Measurements from ENCODE around the gene CCNT2.
"Not testable (repeated sequence)": the region's sequence is repeated elsewhere in the genome, so short reads cannot be mapped to it uniquely, and the experiment has no call there.

CCNT2 gene

GRCh38 chr2:134955744-134956143 is 37.1 kb downstream of the CCNT2 start:
- intact Hi-C loops (cut with DNase I), result no loop called here
- DNase-seq, result no peak

- no peak for DNase-seq
- intact Hi-C loops (cut with DNase I), result no loop called here
Observed at GRCh38 chr2:134957477-134957876, 38.9 kb downstream of the CCNT2 start.

- intact Hi-C loops (cut with DNase I); DNase-seq: not testable (repeated sequence)
Observed at GRCh38 chr2:134967166-134967565, 48.5 kb downstream of the CCNT2 start.

GRCh38 chr2:134973241-134974138 is 54.9 kb downstream of the CCNT2 start:
- DNase-seq, result no peak
- intact Hi-C loops (cut with DNase I), result no loop called here

GRCh38 chr2:134975281-134976009 is 56.8 kb downstream of the CCNT2 start:
- intact Hi-C loops (cut with DNase I), result no loop called here
- DNase-seq, result no peak

GRCh38 chr2:134976074-134976702 is 57.6 kb downstream of the CCNT2 start:
- intact Hi-C loops (cut with DNase I), result no loop called here
- DNase-seq, result no peak

- intact Hi-C loops (cut with DNase I), result not testable (repeated sequence)
Observed at GRCh38 chr2:134977104-134977503, 58.5 kb downstream of the CCNT2 start.

GRCh38 chr2:134979221-134979620 is 60.6 kb downstream of the CCNT2 start:
- no peak for DNase-seq
- intact Hi-C loops (cut with DNase I), result no loop called here

More at GRCh38 chr2:134977104-134977503, 58.5 kb downstream of the CCNT2 start:
- DNase-seq, result not testable (repeated sequence)

GRCh38 chr2:134980639-134981038 is 62.0 kb downstream of the CCNT2 start:
- no peak for DNase-seq
- intact Hi-C loops (cut with DNase I), result loop anchor here (10.0 kb wide), 1 partner anchor 614 kb away; no protein-coding TSS in a partner anchor

GRCh38 chr2:134982603-134983002 is 64.0 kb downstream of the CCNT2 start:
- intact Hi-C loops (cut with DNase I), result loop anchor here (10.0 kb wide), 1 partner anchor 612 kb away; no protein-coding TSS in a partner anchor
- DNase-seq, result no peak

GRCh38 chr2:134985061-134985460 is 66.4 kb downstream of the CCNT2 start:
- peak in 1 of 42 donors; percentile 4 for DNase-seq
- intact Hi-C loops (cut with DNase I), result loop anchor here (10.0 kb wide), 1 partner anchor 610 kb away; no protein-coding TSS in a partner anchor

- DNase-seq, result no peak
- intact Hi-C loops (cut with DNase I), result loop anchor here (10.0 kb wide), 1 partner anchor 606 kb away; no protein-coding TSS in a partner anchor
Observed at GRCh38 chr2:134988994-134989605, 70.5 kb downstream of the CCNT2 start.

GRCh38 chr2:134999521-134999920 is 80.9 kb downstream of the CCNT2 start:
- intact Hi-C loops (cut with DNase I), result loop anchor here (10.0 kb wide), 1 partner anchor 705 kb away; no protein-coding TSS in a partner anchor
- DNase-seq, result no peak

- no peak for DNase-seq
- intact Hi-C loops (cut with DNase I), result no loop called here
Observed at GRCh38 chr2:135002836-135003235, 84.2 kb downstream of the CCNT2 start.

GRCh38 chr2:135004005-135004746 is 85.6 kb downstream of the CCNT2 start:
- intact Hi-C loops (cut with DNase I), result no loop called here
- peak; percentile 39 to 90 (median 81) for DNase-seq

- DNase-seq, result no peak
- intact Hi-C loops (cut with DNase I), result no loop called here
Observed at GRCh38 chr2:135005753-135006152, 87.1 kb downstream of the CCNT2 start.

All from head of caudate nucleus (tissue), 42 donors.